Activated naive CD4-positive, alpha-beta T cell (primary cell): ENCODE data around the gene TAPT1.
"Not testable (repeated sequence)": the region's sequence is repeated elsewhere in the genome, so short reads cannot be mapped to it uniquely, and the experiment has no call there.

ENCODE experiments used
- DNase-seq, 4 experiments: peaks; one replicate each; lab custom pipeline; 2025; lab: John Stamatoyannopoulos, UW

Gene TAPT1

DNA sequence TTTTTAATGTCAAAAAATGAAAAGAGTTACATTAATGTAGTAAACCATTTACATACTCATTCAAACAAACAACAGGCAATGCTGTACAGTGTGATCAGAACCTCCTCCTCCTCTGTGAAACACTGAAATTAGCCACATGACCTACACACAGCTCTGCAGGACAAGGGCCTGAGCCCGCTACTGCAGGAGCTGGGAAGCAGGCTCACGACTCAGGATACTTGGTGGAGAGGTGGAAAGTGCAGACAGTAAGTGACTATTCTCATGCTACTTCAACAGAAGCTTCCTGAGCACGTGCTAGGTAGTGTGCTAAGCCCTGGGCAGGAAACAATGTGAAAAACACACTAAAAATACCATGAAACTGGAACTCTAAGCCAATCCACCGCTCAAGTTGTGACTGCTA is 56.8 kb downstream of the TAPT1 start:
- no peak for DNase-seq

DNA sequence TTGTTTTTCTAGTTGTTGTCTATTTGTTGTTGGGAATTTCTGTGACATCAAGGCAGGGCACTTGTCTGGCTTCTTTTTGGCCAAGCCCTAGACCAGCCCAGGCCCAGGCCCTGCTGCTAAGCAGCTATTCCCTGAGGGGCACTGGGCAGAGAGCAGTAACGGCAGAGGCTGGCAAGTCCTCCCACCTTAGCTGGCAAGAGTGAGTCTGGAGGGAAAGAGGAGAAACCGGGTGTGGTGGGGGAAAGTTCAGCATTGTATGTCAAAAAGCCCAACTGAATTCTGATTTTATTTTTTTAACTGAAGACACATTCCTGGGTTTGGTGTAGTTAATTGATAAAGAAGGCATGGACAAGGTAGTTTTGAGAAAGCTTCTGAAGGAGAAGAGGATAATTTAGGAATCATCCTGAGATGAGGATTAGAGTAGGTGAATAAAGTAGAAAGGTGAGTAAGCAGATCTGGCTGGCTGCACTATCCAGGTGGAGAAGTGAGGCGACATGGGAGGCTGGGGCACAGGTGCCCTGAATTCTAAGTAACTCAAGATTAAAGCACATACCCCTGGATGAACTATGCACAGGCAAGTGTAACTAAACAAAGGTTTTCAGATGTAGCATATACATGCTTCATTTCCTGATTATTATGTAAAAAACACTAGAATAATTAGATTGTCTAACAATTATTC is 57.4 kb downstream of the TAPT1 start:
- no peak for DNase-seq

DNA sequence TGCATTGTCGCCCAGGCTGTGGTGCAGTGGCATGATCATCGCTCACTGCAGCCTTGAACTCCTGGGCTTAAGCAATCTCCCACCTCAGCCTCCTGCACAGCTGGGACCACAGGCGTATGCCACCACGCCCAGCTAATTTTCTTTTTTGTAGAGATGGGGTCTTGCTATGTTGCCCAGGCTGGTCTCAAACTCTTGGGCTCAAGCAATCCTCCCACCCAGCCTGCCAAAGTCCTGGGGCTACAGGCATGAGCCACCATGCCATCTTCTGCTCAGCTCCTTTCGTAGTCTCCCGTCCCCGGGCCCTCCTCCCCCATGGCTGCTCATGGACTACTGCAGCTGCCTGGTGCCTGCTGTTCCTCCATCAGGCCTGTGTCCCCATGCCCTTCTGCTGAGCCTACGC is 58.1 kb downstream of the TAPT1 start:
- no peak for DNase-seq

DNA sequence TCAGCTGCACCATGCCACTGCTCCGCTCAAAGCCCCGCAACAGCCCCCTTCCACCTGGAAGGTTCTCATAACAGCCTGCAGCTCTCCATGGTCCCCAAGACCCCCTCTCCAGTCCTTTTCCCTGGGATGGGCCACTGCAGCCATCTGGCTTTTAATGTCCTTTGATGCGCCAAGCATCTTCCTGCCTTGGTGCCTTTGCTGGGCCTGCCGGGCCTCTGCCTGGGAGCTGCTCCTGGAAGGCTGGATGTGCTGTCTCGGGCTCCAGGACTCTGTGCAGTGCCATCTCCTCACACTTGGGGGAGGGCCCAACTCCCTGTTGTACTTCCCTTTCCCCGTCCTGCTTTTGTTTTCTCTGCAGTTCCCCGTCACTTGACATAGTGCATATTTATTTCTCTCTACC is 60.3 kb downstream of the TAPT1 start:
- DNase-seq, result no peak

DNA sequence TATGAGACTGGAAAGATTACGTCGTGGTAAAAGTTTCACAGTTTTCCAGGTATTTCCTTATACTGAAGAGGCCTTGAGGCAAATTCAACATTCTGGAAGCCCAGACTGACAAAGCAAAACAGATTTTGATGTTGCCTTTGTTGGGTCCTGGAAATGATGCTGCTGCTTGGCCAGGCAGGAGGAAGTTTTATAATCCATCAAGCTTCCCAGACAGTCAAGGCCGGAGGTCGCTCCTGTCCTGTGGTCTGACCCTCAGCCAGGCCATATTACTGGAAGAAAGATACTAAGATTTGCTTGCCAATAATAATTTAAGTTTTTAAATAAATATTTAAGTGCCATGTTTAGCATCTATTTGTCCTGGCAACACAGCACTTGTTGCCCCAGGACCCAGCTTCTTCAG is 63.4 kb downstream of the TAPT1 start:
- DNase-seq, result no peak

DNA sequence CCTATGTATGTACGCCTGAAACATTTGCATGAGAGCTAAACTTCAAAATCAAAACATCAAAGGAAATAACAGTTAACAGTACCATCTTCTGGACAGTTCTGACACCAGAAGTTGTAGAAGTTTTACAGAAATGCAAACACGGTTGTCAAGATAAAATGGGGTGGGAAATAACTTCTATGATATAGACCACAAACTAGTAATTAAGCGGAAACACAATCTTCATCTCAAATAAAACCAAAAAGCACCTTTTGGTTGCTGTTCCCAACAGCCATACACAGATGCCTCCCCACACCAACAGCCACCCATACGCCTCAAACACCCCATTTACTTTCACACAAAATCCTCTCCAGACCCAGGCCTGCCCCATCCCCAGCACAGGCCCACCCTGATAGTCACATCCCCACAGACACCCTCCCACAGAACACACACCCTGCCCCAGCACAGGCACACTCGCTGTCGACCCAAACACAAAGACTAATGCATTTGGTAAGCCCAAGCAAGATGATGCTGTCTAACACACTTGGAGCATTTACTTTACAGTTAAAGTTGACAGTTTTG is 64.3 kb downstream of the TAPT1 start:
- no peak for DNase-seq

DNA sequence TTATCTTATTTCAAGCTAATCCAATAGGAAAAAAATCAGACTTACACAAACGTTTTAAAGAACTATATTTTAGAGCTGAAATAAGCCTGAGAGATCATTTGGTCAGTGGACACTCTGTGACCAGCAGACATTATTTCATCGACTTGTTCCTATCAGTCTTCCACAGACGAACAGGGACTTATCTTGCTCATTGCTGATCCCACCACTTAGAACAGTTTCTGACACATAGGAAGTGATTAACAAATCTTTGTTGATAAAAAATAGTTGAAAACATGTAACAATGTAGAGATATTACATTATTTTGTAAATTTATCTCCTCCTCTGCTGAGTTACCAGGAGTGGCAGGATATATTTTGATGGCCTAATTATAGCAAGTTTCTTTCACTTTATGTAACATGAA is 65.8 kb downstream of the TAPT1 start:
- no peak for DNase-seq

DNA sequence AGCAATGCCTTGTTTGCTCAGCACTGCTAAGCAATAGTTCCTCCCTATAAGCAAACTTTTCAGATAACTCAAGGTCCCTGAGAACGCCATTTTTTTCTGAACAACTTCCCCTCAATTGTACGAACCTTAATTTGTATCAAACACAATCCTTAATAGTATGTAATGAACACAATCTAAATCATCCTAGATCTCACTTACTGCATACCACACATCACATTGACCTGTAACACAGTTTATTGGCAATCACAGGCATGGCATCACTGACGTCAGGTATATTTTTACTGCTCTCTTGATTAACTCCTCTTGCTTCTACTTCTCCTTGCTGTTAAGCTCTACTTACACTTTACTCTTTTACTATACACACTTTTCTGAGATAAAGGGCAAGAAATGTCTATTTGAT is 67.0 kb downstream of the TAPT1 start:
- DNase-seq, result no peak

DNA sequence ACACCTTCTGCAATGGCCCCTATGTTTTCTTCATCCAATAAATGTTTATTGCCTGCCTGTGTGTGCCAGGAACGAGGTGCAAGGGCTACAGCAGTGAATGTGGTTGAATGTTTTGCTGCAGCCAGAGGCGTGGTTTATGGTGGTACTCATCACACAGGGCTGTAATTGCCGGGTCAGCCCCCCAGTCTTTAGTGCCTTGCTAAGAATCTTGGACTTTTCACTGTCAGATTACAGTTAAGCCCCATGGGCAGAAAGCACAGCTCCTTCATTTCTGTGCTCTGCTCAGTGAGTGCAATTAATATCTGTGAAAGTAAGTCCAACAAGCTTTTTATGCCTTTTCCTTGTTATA is 67.8 kb downstream of the TAPT1 start:
- no peak for DNase-seq

DNA sequence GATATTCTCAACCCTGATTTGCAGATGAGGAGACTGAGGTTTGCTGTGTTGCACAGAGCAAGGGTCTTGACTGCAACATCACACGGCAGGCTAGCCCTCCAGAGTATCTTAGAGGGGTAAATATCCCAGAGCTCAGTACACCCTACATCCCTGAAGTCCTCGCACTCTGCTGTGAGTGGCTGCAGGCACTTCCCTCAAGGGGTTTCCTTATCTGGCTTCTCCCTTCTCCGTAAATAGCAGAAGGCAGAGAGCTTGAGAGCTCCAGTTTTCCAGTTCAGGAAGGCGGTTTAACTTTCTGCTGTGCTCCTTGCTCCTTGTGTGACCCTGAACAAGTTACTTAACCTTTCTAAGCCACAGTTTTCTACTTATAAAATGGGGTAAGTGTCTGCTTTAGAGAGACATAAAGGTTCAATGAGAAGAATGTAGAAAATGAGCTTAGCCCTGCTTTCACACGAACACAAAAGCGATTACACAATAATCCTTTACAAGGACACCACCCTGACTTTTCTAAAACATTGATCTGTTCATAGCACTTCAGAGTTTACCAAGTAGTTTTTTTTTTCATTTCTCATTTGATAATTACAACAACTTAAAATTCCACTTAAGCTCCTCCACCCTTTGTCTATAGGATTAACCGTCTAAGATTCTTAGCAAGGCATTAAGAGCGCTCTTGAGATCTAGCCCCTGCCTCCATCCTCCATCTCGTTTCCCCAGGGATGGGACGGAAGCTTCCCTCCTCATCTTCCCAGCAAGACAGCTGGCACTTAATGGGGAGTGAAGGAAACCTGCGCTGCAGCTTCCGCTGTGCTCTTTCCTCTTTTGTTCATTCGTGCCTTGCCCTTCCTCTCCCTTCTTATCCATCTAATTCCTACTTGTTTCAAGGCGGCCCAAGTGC is 68.4 kb downstream of the TAPT1 start:
- DNase-seq, result no peak

DNA sequence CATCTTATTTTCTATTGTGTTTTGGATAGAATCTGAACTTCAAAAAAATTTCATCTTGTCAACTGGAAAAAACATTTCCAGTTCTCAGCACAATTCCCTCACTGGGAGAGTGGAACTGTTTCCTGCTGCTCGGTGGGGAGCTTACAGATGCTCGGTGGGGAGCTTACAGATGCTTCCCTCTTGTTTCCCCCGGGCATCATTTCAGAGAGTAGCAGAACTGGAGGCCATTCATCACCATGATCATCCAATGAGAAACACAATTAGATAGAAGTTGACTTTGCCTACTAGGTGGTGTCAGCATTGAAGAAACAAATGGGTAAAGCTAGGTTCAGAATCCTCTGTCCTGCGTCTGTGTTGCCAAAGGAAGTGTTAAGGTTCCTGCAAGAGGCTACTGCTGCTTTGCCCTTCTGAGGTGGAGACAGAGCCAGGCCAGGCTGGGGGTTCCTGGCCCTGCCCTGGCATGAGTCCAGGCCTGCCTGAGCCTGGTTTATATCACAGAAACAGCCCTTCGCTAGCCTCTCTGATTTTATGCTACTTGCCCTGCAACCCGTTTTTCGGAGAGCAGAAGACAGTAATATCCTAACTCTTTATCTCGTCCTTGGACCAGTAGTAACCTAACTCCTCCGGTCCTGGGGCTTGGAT is 70.6 kb downstream of the TAPT1 start:
- no peak for DNase-seq

DNA sequence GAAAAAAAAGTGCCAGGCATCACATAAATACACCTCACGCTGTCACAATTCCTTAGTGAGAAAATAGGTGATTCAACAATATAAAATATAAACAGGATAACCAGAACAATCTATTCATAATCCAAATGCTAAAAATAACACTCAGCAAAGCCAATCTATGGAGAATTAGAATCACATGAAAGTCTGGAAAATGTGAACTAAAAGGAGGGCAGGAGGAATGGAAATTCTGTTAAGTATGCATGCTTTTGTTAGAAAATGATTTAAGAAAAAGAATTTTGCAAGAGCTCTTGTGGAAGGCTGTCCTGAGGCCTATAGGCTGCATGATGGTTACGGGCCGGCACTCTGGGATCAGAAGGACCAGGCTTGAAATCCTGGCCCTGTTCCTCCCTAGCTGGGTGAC is 71.8 kb downstream of the TAPT1 start:
- DNase-seq, result no peak

DNA sequence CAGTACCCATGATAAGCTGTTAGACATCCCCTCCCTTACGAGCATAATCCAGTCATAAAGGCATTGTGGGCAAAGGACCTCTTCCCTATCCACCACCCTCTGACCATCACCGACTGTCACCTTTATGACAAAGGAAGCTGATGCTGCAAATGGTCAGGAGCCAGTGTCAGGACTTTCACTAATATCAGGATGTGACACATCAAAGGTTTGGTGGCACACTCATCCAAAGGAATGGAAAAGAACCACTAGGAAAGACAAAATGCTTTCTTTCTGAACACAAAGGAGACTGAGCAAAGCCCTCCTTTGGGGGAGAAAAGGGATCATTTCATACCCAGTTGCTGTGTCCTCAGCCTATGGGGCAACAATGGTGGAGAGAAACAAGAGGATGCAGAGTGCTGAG is 75.6 kb downstream of the TAPT1 start:
- no peak for DNase-seq

DNA sequence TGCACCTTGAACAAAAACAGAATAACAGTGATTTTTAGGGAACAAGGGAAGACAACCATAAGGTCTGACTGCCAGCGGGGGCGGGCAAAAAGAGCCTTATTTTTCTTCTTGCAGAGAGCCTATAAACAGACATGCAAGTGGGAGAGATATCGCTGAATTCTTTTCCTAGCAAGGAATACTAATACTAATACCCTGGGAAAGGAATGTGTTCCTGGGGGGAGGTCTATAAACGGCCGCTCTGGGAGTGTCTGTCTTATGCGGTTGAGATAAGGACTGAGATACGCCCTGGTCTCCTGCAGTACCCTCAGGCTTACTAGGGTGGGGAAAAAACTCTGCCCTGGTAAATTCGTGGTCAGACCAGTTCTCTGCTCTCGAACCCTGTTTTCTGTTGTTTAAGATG is 81.4 kb downstream of the TAPT1 start:
- DNase-seq, result not testable (repeated sequence)

DNA sequence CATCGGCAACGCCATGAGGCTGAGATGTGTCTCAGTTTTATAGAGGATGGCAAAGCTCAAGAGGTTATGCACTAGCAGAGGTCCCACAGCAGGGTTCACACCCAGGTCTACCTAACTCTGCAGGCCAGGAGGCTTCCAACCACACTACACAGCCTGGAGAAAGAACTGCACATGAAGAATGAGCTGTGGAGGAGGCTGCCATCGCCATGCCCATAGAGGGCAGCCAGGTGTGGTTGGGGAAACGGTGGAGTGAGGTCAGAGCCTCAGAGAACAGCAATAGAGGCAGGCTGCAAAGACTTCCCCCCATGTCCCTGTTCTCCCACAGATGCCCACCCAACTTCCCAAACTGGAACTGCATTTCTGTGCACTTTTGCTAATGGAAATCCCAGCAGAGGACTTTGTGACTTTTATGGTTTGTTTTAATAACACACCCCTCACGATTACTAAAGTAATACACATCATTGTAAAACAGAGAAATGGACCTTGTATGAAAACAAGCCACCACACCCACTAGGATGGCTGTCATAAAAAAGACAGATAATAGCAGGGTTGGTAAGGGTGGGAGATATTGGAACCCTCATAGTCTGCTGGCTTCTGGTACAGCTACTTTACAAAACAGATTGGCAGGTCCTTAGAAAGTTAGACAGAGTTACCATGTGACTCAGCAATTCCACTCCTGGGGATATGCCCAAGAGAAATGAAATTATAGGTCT is 83.5 kb downstream of the TAPT1 start:
- DNase-seq, result no peak

DNA sequence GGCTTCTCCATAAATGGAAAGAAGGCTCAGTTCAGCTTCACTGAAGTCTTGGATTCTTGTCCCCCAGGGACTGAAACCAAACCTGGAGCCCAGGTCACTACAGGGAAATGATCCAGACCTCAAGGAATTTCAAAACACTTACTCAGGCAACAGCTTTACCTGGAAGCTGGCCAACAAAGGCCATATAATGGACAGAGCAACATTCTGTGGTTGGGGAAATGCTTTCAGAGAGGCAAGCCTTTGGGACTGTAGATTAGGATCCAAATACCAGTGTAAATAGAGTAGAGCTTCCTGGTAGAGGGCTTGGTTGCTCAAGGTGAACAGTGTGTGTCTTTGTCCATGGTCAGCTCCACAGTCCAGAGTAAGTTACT is 85.4 kb downstream of the TAPT1 start:
- no peak for DNase-seq

DNA sequence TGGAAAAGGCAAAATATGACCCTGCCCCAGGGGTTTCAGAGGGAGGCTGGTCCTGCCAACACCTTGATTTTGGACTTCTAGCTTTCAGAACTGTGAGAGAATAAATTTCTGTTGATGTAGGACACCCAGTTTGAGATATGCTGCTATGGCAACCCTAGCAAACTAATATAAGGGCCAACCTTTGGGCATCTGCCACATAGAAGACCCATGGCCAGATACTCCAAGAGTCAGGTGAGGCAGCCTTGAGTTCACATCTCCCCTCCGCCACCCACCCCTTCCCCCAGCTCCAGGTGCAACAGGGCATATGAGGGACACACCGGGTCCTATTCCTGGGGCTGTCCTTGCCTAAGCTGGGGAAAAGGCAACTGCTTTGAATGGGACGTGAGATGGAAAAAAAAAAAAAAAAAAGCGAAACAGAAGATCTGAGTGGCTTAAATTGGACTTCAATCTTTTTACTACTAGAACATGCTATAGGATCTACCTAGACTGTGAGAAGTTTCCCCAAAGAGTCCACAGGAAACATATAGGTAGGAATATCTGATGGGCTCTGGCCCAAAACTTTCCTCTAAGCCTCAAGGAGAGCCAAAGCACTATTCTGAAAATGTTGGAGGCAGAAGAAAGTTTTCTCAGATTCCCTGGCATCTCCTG is 85.9 kb downstream of the TAPT1 start:
- DNase-seq, result no peak

DNA sequence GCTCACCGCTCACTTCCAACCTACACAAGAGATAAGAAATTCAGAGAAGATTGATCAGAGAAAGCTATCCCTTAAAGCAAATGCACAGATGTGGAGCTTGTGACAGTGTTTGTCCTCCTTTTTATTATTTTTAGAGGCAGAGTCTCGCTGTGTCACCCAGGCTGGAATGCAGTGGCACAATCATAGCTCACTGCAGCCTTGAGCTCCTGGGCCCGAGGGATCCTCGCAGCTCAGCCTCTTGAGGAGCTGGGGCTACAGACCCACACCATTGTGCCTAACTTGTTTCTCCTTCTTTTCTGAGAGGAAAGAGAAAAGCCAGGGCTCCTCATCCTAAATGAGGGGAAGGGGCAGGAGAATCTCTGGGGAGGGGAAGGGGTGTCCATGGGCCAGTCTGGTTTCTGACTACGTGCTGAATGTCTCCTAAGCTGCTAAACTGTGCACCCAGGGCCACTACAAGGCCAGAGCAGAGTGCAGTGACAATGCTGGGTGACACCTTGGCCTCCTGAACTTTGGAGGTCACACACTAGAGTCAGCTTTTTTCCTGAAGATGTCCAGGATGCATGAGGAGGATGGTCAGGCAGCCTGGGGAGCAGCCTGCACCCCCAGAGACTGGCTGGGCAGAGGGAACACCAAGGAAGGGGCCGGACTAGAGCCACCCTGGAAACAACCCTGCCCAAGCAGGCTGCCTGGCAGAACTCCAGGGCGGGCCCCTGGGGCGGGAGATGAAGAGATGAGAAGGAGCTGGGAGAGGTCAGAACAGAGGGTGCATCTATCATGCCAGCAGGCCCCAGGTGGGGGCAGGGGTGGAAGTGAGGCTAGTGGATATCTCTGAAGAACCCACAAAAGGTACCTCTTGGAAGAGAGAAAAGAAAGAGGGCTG is 87.0 kb downstream of the TAPT1 start:
- no peak for DNase-seq

DNA sequence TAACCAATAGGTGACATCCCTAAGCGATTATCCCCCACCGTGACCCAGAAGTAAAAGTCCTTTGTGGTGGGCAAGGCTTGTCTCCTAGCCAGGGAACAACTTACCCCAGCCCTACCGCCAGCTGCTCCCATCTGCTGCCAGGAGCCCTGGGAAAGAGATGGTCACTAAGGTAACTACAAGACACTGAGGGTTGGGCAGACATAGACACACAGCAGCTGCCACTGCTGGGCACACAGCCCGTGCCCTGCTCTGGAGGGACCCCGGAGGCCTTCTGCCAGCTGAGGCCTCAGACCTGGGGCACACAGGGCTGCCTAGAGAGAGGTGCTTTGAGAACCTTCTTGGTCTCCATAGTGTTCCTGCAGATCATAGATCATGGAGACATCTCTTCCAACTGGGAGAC is 89.4 kb downstream of the TAPT1 start:
- DNase-seq, result no peak

DNA sequence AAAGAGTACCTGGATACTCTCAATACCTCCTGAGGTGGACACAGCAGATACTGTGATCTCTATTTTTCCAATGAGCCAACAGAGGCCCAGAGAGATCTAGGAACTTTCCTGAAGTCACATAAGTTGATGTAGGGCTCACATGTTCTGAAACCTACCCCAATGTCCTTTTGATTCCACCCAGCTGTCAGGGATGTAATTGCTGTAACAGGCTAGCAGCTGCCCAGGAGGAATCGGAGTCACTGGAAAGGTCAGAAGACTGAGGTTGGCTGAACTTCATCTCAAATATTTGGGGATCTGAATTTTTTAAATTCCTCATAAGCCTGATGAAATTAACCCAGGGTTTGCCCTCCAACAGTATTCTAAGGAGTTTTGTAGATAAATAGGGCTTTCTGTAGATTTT is 90.0 kb downstream of the TAPT1 start:
- no peak for DNase-seq

DNA sequence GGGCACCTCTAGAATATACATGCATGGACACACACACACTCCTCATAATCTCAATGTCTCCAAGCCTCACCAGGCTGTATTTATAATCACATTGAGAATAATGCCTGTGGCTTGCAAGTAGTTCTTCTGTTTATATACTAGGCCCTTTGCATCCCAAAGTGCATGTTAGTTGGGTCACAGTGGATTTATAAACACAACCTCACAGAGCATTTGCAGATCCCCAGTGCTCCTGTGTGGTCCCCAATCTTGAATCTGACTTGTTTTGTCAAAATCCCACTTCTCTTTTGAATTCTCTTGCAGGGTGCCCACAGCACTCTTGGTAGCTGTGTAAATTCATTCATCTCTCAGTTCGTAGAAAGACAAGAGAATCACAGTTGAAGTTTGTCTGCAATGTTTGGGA is 92.9 kb downstream of the TAPT1 start:
- no peak for DNase-seq
